IgD-negative memory B cell (primary cell): ENCODE data around the gene RTN4RL2. TPM values are rescaled to one million over a fixed set of nuclear protein-coding genes. Genes with fewer than 3 reads are reported as not detected.

ENCODE experiments used
- H3K27ac Mint-ChIP-seq, 3 donors: one replicate each; pipeline ENCODE4 v1.8.0; 2020 to 2022; ENCODE audit warnings: mild to moderate bottlenecking in 3 of 3, mixed read lengths in 3 of 3, moderate library complexity in 1 of 3
- H3K27me3 Mint-ChIP-seq: one replicate; pipeline ENCODE4 v1.8.0; 2021; ENCODE audit warnings: mixed read lengths
- H3K36me3 Mint-ChIP-seq: one replicate; pipeline ENCODE4 v1.8.0; 2020; ENCODE audit warnings: mild to moderate bottlenecking, mixed read lengths
- H3K4me1 Mint-ChIP-seq, 3 donors: one replicate each; pipeline ENCODE4 v1.8.0; 2020 to 2022; ENCODE audit warnings: mixed read lengths in 3 of 3, mild to moderate bottlenecking in 1 of 3
- H3K4me3 Mint-ChIP-seq, 4 donors: one replicate each; pipeline ENCODE4 v1.8.0; 2020 to 2022; ENCODE audit warnings: mild to moderate bottlenecking in 4 of 4, mixed read lengths in 4 of 4, moderate library complexity in 3 of 4
- H3K9me3 Mint-ChIP-seq, 3 donors: one replicate each; pipeline ENCODE4 v1.8.0; 2020 to 2021; ENCODE audit warnings: mixed read lengths in 3 of 3, mild to moderate bottlenecking in 1 of 3
- polyA plus RNA-seq: library from polyadenylated mRNA; unstranded; fragments of 300-500 nt; fragmentation: Illumina TruSeq; gene quantifications from one replicate; pipeline ENCODE4 v1.2.3, GENCODE V29; 2021

RTN4RL2 gene
- polyA plus RNA-seq, 1 donor from 2014 or later = 0.14 TPM

DNA sequence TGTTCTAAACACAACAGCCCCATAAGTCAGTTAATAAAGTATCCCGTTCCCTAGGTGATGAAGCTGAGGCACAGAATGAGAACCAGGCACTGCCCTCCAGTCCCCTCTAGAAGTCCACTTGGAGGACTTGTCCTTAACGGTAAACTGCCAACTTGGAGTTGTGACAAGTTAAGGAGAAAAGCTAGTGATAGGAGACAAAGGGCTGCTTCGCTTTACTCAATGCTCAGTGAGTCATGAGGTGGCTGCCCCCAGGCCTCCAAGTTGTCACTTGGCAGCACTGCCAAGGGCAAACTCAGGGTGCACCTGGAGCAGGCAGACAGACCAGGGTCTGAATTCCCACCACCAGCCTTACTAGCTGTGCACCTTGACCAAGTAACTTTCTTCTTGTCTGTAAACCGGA lies 41.6 kb downstream of the RTN4RL2 start:
- no peak overlapping the region for H3K4me3 Mint-ChIP-seq
- no peaks in the 10 kb centered on the region for H3K9me3 Mint-ChIP-seq
- H3K27ac Mint-ChIP-seq = no peak overlapping the region
- peaks cover 0 to 5% (median 0%) of the 10 kb centered on the region in 3 donors for H3K4me1 Mint-ChIP-seq
- H3K27me3 Mint-ChIP-seq = no peaks in the 10 kb centered on the region
- H3K36me3 Mint-ChIP-seq = peaks cover 7% of the 10 kb centered on the region

DNA sequence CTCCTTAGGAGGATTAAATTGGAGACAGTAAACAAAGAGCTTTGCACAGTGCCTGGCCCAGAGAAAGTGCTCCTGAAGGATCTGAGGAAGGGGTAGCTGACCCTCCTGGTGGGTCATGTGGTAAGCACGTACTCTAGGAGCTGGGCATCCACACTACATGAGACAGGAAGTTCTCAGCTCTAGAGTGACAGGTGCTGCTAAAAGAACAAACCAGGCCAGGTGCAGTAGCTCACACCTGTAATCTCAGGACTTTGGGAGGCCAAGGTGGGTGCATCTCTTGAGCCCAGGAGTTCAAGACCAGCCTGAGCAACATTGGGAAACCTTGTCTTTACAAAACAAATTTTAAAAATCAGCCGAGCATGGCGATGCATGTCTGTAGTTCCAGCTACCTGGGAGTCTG lies 42.0 kb downstream of the RTN4RL2 start:
- Mint-ChIP-seq H3K27me3 (no peaks in the 10 kb centered on the region), H3K4me1 (peaks cover 0 to 5% (median 0%) of the 10 kb centered on the region in 3 donors), H3K9me3 (no peaks in the 10 kb centered on the region), H3K4me3 (no peak overlapping the region), H3K27ac (no peak overlapping the region), H3K36me3 (peaks cover 7% of the 10 kb centered on the region)

DNA sequence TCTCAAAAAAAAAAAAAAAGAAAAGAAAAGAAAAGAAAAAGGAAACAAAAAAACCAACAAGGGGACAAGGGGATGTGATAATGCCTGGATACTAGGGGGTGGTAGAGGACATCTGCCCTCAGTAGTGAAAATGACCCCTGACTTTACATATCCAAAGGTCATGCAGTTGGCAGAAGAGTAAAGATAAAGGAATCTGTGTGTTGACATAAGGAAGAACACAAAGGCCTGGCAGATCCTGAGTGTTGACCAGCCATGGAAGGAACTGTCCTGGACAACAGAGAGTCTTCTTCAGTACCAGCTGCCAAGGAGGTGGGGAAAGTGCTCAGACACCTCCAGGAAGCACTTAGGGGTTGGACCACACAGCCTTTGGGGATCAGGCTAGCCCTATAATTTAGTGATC lies 42.5 kb downstream of the RTN4RL2 start:
- Mint-ChIP-seq H3K36me3 (peaks cover 6% of the 10 kb centered on the region), H3K27ac (no peak overlapping the region), H3K4me3 (no peak overlapping the region), H3K4me1 (peaks cover 0 to 5% (median 0%) of the 10 kb centered on the region in 3 donors), H3K27me3 (no peaks in the 10 kb centered on the region), H3K9me3 (no peaks in the 10 kb centered on the region)

DNA sequence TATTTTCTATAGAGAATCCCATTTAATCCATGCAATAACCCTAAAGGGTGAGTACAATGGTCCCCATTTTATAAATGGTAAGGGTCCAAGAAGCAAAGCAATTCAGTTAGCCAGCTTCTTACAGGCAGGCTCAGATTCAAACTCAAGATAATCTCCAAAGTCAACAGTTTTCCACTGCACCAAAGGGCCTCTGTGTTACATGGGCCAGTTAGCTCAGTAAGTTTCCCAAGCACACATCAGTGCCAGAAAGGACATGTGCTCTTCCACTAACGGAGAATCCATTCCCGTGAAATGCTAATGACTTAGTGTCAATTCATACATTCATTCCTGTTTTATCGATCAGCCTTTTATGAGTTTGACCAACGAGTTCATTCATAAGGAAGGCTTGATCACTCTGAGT lies 44.2 kb downstream of the RTN4RL2 start:
- Mint-ChIP-seq H3K27me3 (no peaks in the 10 kb centered on the region), H3K9me3 (no peaks in the 10 kb centered on the region), H3K4me1 (peaks cover 0 to 5% (median 0%) of the 10 kb centered on the region in 3 donors), H3K4me3 (no peak overlapping the region), H3K27ac (no peak overlapping the region), H3K36me3 (peaks cover 6% of the 10 kb centered on the region)

DNA sequence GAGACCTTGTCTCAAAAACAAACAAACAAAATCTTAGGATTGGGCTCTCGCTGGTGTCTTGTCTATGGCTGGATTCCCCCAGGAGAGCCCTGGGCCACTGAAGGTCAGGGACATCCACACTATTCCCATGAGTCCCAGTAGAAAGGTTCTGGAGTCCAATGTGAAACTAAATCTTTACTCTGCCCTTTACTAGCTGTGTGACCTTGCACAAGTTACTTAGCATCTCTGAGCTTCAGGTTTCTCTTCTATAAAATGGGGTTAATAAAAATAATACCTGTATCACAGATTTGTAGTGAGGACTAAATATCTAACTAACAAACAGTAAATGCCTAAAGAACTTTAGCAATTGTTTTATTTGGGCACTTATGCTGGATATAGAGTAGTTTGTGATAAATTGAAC lies 46.2 kb downstream of the RTN4RL2 start:
- H3K36me3 Mint-ChIP-seq = peaks cover 2% of the 10 kb centered on the region
- no peaks in the 10 kb centered on the region for H3K9me3 Mint-ChIP-seq
- no peak overlapping the region for H3K27ac Mint-ChIP-seq
- H3K27me3 Mint-ChIP-seq = no peaks in the 10 kb centered on the region
- no peak overlapping the region for H3K4me3 Mint-ChIP-seq
- H3K4me1 Mint-ChIP-seq = peaks cover 0 to 1% (median 1%) of the 10 kb centered on the region in 3 donors

GRCh38 chr11:57508341-57509170 lies 48.2 kb downstream of the RTN4RL2 start:
- no peaks in the 10 kb centered on the region for H3K9me3 Mint-ChIP-seq

GRCh38 chr11:57511741-57512430 lies 51.6 kb downstream of the RTN4RL2 start:
- Mint-ChIP-seq H3K9me3 (no peaks in the 10 kb centered on the region), H3K27me3 (no peaks in the 10 kb centered on the region), H3K27ac (peak overlapping the region in 1 of 3 donors; percentile 21), H3K36me3 (peaks cover 2% of the 10 kb centered on the region), H3K4me3 (peak overlapping the region in 2 of 4 donors; percentile 69 to 88), H3K4me1 (peaks cover 6 to 19% (median 15%) of the 10 kb centered on the region in 3 donors)

More at GRCh38 chr11:57508341-57509170, 48.2 kb downstream of the RTN4RL2 start:
- Mint-ChIP-seq H3K4me3 (no peak overlapping the region), H3K4me1 (peaks cover 3 to 15% (median 12%) of the 10 kb centered on the region in 3 donors), H3K36me3 (peaks cover 2% of the 10 kb centered on the region), H3K27me3 (no peaks in the 10 kb centered on the region), H3K27ac (peak overlapping the region in 1 of 3 donors; percentile 40)

DNA sequence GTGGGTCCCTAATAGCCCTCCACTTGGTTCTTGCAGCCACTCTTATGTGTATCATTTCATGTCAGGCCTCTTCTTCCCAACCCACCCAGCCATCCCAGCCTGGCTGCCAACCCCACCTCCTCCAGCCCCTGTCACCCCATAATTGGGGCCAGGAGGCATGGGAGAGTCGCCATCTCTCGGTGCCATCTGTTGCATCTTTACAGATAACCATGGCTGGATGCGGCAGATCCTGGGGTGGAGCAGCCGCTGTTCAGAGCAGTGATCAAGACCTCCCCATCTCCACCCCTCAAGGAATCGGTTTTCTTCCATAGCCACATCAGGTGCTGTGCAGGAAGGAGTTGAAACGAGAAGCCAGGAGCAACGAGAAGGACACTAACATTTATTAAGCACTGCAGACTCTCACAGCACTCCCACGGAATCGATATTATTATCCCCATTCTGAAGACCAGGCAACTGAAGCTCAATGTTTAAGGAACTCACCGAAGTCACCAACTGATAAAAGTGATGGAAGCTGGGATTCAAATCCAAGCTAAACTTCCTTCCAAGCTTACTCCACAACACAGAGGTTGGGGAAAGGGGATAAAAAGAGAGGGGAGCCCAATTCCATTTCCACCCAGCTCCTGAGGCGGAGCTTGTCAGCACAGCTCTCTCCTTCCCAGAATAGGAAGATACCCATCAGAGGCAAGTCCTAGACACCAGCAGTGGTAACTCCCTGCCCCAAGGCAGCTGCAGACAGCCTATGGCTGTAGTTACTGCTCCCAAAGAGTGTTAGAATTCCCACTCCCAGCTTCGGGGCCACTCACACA lies 52.5 kb downstream of the RTN4RL2 start:
- H3K27ac Mint-ChIP-seq = peak overlapping the region in 1 of 3 donors; percentile 80
- peaks cover 2% of the 10 kb centered on the region for H3K36me3 Mint-ChIP-seq
- peak overlapping the region; percentile 13 to 99 (median 82) for H3K4me3 Mint-ChIP-seq
- H3K9me3 Mint-ChIP-seq = no peaks in the 10 kb centered on the region
- H3K27me3 Mint-ChIP-seq = no peaks in the 10 kb centered on the region
- H3K4me1 Mint-ChIP-seq = peaks cover 6 to 22% (median 15%) of the 10 kb centered on the region in 3 donors

GRCh38 chr11:57513452-57513795 lies 53.1 kb downstream of the RTN4RL2 start:
- no peak overlapping the region for H3K27ac Mint-ChIP-seq
- peaks cover 2% of the 10 kb centered on the region for H3K36me3 Mint-ChIP-seq
- H3K9me3 Mint-ChIP-seq = no peaks in the 10 kb centered on the region
- H3K27me3 Mint-ChIP-seq = no peaks in the 10 kb centered on the region
- peak overlapping the region; percentile 68 to 99 (median 82) for H3K4me3 Mint-ChIP-seq
- peaks cover 6 to 22% (median 15%) of the 10 kb centered on the region in 3 donors for H3K4me1 Mint-ChIP-seq

DNA sequence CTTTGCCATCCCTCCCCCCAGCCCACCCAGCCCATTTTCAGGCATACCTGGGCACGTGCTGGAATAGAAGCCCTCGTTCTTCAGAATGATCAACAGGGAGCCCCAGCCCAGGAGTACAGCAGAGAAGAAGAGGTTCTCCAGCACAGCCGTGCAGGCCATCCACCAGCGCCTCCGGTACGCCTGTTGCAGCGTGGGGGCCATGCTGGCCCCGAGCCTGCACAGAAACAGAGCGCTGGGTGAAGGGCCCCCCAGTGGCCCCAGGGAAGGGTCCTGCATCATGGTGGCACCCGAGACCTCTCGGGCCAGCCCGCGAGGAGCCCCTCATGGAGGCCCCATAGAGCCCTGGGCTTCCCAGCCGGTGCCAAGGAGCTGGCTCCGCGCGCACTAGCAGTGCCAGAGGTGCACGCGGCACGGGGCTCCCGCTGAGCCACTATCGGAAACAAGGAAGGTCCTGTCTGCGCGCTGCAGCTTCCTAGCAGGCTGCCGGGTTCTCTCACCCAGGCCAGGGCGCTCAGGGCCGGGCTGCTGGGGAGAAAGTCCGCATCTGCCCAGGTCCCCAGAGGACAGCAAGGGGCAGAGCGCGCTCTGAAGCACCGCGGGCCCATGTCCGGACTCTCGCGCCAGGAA lies 53.7 kb downstream of the RTN4RL2 start:
- Mint-ChIP-seq H3K36me3 (peaks cover 2% of the 10 kb centered on the region), H3K4me1 (peaks cover 6 to 22% (median 15%) of the 10 kb centered on the region in 3 donors)

DNA sequence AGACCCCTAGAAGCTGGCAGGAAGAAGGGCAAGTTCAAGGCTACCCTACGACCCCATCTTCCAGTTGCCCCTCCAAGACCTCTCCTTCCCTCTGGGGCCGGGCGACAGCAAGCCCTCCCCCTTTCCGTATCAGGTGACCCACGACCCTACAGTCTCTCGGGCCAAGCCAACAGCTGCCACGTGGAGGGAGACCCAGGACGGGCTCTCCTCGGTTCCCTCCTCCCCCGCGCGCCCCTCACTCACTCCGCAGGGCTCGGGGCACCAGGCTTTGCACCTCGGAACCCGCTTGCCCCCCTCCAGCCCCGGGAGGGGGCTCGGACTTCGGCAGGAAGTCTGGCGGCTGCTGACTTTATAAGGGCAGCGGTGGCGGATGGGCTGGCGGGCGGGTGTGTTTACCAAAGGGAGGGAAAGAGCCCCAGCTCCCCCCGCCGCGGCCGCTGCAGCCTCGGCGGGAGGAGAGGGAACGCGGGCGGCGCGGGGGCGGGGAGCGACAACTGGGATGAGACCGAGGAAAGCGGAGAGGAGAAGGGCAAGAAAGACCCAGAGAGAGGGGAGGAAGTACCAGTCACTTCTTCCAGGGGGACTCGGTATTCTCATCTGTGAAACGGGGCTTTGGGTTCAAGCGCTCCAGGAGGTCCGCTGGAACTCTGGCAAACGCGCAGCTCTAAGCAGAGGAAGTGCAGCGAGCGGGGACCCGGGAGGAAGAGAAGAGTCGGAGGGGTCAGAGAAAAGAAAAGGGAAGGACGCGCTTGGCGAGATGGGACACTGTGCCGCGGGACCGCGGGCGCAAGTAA lies 54.4 kb downstream of the RTN4RL2 start:
- Mint-ChIP-seq H3K27me3 (no peaks in the 10 kb centered on the region), H3K4me3 (peak overlapping the region; percentile 88 to 99 (median 98)), H3K36me3 (peaks cover 2% of the 10 kb centered on the region), H3K27ac (peak overlapping the region in 1 of 3 donors; percentile 93), H3K4me1 (peaks cover 6 to 22% (median 15%) of the 10 kb centered on the region in 3 donors), H3K9me3 (peaks cover 0 to 2% (median 0%) of the 10 kb centered on the region in 3 donors)

More for the DNA sequence above, 53.7 kb downstream of the RTN4RL2 start:
- Mint-ChIP-seq H3K27me3 (no peaks in the 10 kb centered on the region), H3K27ac (no peak overlapping the region), H3K9me3 (peaks cover 0 to 2% (median 0%) of the 10 kb centered on the region in 3 donors), H3K4me3 (peak overlapping the region; percentile 88 to 99 (median 98))

DNA sequence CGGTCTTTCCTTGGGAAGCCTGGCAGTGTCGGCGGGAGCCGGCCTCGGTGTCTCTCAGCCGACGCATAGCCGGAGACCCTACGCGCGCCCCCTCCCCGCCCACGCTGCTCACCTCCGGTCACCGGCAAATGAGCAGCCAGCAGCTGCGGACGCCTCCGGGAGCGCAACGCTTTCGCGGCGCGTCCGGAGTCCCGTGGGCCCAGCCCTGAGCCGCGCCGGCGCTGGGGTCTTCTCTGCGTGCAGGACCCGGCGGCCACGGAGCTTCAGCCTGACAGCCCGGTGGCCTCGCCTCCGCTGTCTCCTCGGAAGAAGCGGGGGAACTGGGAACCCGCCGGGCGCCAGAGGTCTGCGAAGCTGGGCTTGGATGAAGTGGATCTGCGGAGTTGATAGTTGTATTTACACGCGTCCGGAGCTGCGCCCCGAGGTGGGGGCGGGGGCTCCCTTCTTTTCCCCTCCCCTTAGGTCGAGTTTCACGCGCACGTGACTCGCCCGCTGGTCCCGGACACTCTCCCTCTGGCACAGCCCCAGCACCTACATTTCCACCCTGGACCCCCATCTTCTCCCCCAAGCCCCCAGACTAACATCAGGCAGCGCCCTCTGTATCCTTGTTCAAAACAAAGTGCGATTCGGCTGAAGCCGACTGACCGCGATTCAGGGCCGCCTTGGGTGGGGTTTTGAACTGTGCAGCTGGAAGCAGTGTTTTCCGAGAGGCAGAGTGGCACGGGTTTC lies 55.2 kb downstream of the RTN4RL2 start, which contains the start of gene SLC43A1:
SLC43A1 (minus strand) TSS at position 371 of the 729 bp plus-strand sequence. CDS start 1,591 bp downstream, outside the sequence.
- no peaks in the 10 kb centered on the region for H3K27me3 Mint-ChIP-seq
- peaks cover 0 to 2% (median 0%) of the 10 kb centered on the region in 3 donors for H3K9me3 Mint-ChIP-seq
- peaks cover 6 to 20% (median 15%) of the 10 kb centered on the region in 3 donors for H3K4me1 Mint-ChIP-seq
- H3K36me3 Mint-ChIP-seq = no peaks in the 10 kb centered on the region
- peak within 1 kb of the TSS; percentile 88 to 99 (median 98) for H3K4me3 Mint-ChIP-seq
- H3K27ac Mint-ChIP-seq = peak within 1 kb of the TSS; percentile 3 to 93 (median 53)

DNA sequence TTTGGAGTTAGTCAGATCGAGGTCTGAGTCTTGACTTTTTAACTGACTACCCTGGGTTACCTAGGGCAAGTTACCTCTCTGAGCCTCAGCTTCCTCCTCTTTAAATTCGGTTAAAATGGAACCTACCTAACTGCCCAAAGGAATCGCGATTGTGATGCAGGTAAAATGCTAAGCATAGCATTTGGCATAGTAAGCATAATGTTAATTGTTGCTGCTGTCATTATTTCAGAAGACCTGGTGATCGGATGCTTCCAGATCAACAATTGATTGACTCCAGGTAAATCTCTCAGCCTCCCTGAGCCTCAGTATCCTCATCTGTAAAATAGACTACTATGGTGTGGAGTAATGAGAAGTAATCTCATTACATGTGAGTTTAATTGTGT lies 55.7 kb downstream of the RTN4RL2 start:
- Mint-ChIP-seq H3K36me3 (no peaks in the 10 kb centered on the region), H3K27me3 (no peaks in the 10 kb centered on the region), H3K4me1 (peaks cover 6 to 20% (median 15%) of the 10 kb centered on the region in 3 donors), H3K4me3 (peak overlapping the region; percentile 88 to 99 (median 98)), H3K27ac (peak overlapping the region; percentile 3 to 84 (median 53)), H3K9me3 (peaks cover 0 to 2% (median 0%) of the 10 kb centered on the region in 3 donors)
